ENCODE results near the gene HDGFL3. TPM values are rescaled to one million over a fixed set of nuclear protein-coding genes. Genes with fewer than 3 reads are reported as not detected.
A peak's percentile ranks its signal among the peaks of the same experiment; 100 is the strongest.

HDGFL3 gene
- total and polyA plus RNA-seq, 4 donors: 7.3 to 41.0 (median 19.7) TPM

DNA sequence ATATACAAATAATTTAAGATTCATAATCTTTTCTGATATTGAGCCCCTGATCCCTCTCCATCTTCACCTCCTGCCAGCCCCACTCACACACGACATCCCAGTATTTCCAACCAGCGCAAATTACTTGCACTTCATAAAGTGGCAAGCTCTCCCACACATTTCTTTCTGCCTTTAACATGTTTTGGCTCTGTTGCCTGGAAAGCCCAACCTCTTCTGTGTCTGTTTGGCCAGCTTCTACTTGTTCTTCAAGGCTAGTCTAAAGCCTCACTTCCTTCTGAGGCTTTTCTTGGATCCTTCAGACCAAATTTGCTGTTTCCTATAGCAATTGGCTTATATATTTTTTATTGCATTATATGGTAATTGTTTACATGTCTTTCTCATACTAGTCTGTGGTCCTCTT is 105.3 kb downstream of the HDGFL3 start:
- 71 to 93% methylated on average over 2 of the region's 2 CpGs for WGBS, 2 donors
- H3K27ac ChIP-seq (ENCODE audit: low read depth in 1 of 2, low read length in 1 of 2): no peak overlapping the region
- peaks cover 0 to 8% (median 5%) of the 10 kb centered on the region in 3 donors for H3K27me3 ChIP-seq (ENCODE audit: control insufficient read depth in 3 of 3, insufficient read depth in 3 of 3, low read length in 2 of 3)
- H3K9me3 ChIP-seq (ENCODE audit: control insufficient read depth in 4 of 4, insufficient read depth in 3 of 4, low read length in 3 of 4): peaks cover 0 to 3% (median 0%) of the 10 kb centered on the region in 4 donors
- H3K4me1 ChIP-seq (ENCODE audit: control insufficient read depth in 5 of 5, insufficient read depth in 5 of 5, low read length in 5 of 5): peaks cover 0 to 3% (median 0%) of the 10 kb centered on the region in 5 donors
- no peaks in the 10 kb centered on the region for H3K36me3 ChIP-seq (ENCODE audit: control insufficient read depth in 4 of 4, insufficient read depth in 4 of 4, low read length in 4 of 4)
- TF ChIP-seq CTCF (IDR thresholded peaks at IDR 0.05; ENCODE audit: control extremely low read depth, extremely low read depth): no peak
- DNase-seq (peak in 2 of 3 donors; percentile 47 to 72), ATAC-seq (ENCODE audit: insufficient read depth, low FRiP score) (no peak)
- H3K9ac ChIP-seq (ENCODE audit: insufficient read depth in 1 of 2, low read length in 2 of 2): no peak overlapping the region
- no peak overlapping the region for H3K4me3 ChIP-seq

DNA sequence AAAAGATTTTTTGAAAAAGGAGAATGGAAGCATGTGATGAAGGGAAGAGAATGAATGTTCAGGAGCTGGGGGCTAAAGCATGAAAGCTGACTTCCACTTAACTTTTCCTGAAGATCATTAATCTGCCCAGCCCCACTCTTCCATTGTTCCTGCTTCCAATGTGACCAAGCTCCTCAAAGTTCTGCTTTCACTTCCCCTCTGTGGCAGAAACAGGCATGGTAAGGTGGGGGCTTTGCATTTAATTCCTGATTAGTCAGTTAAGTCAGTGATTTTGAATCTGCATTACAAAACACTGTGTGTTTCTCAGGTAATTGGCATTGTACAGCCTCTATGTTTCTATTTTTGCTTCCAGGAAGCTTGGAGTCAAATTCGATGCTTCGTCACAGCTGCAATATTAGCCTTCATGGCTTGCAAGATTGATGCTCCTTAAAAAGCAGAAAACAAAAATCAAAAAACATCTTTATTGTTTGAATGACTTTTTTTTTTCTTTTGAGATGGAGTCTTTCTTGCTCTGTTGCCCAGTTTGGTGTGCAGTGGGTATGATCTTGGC is 107.5 kb downstream of the HDGFL3 start:
- no peak overlapping the region for H3K9ac ChIP-seq (ENCODE audit: insufficient read depth in 1 of 2, low read length in 2 of 2)
- DNase-seq: peak in 1 of 3 donors; percentile 17
- 28 to 38% methylated on average over 2 of the region's 2 CpGs for WGBS, 2 donors
- peaks cover 0 to 3% (median 0%) of the 10 kb centered on the region in 5 donors for H3K4me1 ChIP-seq (ENCODE audit: control insufficient read depth in 5 of 5, insufficient read depth in 5 of 5, low read length in 5 of 5)
- TF ChIP-seq CTCF (IDR thresholded peaks at IDR 0.05; ENCODE audit: control extremely low read depth, extremely low read depth): no peak
- peaks cover 0 to 3% (median 0%) of the 10 kb centered on the region in 4 donors for H3K9me3 ChIP-seq (ENCODE audit: control insufficient read depth in 4 of 4, insufficient read depth in 3 of 4, low read length in 3 of 4)
- ATAC-seq (ENCODE audit: insufficient read depth, low FRiP score): no peak
- no peak overlapping the region for H3K27ac ChIP-seq (ENCODE audit: low read depth in 1 of 2, low read length in 1 of 2)
- H3K27me3 ChIP-seq (ENCODE audit: control insufficient read depth in 3 of 3, insufficient read depth in 3 of 3, low read length in 2 of 3): no peaks in the 10 kb centered on the region
- no peak overlapping the region for H3K4me3 ChIP-seq
- H3K36me3 ChIP-seq (ENCODE audit: control insufficient read depth in 4 of 4, insufficient read depth in 4 of 4, low read length in 4 of 4): no peaks in the 10 kb centered on the region

- Histone ChIP-seq H3K36me3 (ENCODE audit: control insufficient read depth in 4 of 4, insufficient read depth in 4 of 4, low read length in 4 of 4) (no peaks in the 10 kb centered on the region), H3K4me1 (ENCODE audit: control insufficient read depth in 5 of 5, insufficient read depth in 5 of 5, low read length in 5 of 5) (peaks cover 0 to 1% (median 0%) of the 10 kb centered on the region in 5 donors), H3K9ac (ENCODE audit: insufficient read depth in 1 of 2, low read length in 2 of 2) (no peak overlapping the region), H3K27me3 (ENCODE audit: control insufficient read depth in 3 of 3, insufficient read depth in 3 of 3, low read length in 2 of 3) (no peaks in the 10 kb centered on the region), H3K4me3 (no peak overlapping the region), H3K27ac (ENCODE audit: low read depth in 1 of 2, low read length in 1 of 2) (no peak overlapping the region), H3K9me3 (ENCODE audit: control insufficient read depth in 4 of 4, insufficient read depth in 3 of 4, low read length in 3 of 4) (peaks cover 0 to 3% (median 0%) of the 10 kb centered on the region in 4 donors)
- TF ChIP-seq CTCF (IDR thresholded peaks at IDR 0.05; ENCODE audit: control extremely low read depth, extremely low read depth): no peak
- 61 to 68% methylated on average over 2 of the region's 2 CpGs for WGBS, 2 donors
- DNase-seq (no peak), ATAC-seq (ENCODE audit: insufficient read depth, low FRiP score) (no peak)
Measured at GRCh38 chr15:83099290-83099689, 108.3 kb downstream of the HDGFL3 start.

GRCh38 chr15:83098079-83098478 is 109.5 kb downstream of the HDGFL3 start:
- Histone ChIP-seq H3K9me3 (ENCODE audit: control insufficient read depth in 4 of 4, insufficient read depth in 3 of 4, low read length in 3 of 4) (peaks cover 0 to 3% (median 0%) of the 10 kb centered on the region in 4 donors), H3K36me3 (ENCODE audit: control insufficient read depth in 4 of 4, insufficient read depth in 4 of 4, low read length in 4 of 4) (no peaks in the 10 kb centered on the region), H3K9ac (ENCODE audit: insufficient read depth in 1 of 2, low read length in 2 of 2) (no peak overlapping the region), H3K27me3 (ENCODE audit: control insufficient read depth in 3 of 3, insufficient read depth in 3 of 3, low read length in 2 of 3) (no peaks in the 10 kb centered on the region), H3K4me3 (no peak overlapping the region), H3K27ac (ENCODE audit: low read depth in 1 of 2, low read length in 1 of 2) (no peak overlapping the region), H3K4me1 (ENCODE audit: control insufficient read depth in 5 of 5, insufficient read depth in 5 of 5, low read length in 5 of 5) (no peaks in the 10 kb centered on the region)
- ATAC-seq (ENCODE audit: insufficient read depth, low FRiP score): no peak
- TF ChIP-seq CTCF (IDR thresholded peaks at IDR 0.05; ENCODE audit: control extremely low read depth, extremely low read depth): no peak
- DNase-seq: no peak

Data from lung (tissue), 12 donors.